K562 (cell line): ENCODE results near the gene ZDHHC18. TPM values are rescaled to one million over a fixed set of nuclear protein-coding genes. Genes with fewer than 3 reads are reported as not detected.

Experiments used
- ATF6 ChIP-seq: sonication (generic); formaldehyde crosslinking; IDR thresholded peaks from 2 replicates; pipeline ENCODE4 v1.4.0; 2020; ENCODE audit warnings: mild to moderate bottlenecking, missing genetic modification reagents
- BRCA1 ChIP-seq, 2 experiments: fragments of 450-650 bp in 1 of 2; sonication (generic) in 1 of 2; formaldehyde crosslinking in 1 of 2; IDR thresholded peaks; 2 replicates each; pipeline versions ENCODE4 v1.5.0 to v1.6.1; 2017 to 2020; ENCODE audit warnings: mild to moderate bottlenecking in 1 of 2, missing genetic modification reagents in 1 of 2
- CTCF ChIP-seq, 3 experiments: IDR thresholded peaks in 2 of 3; conservative IDR thresholded peaks in 1 of 3; 2 replicates each; pipeline ENCODE4 v1.5.1; 2011 to 2012; ENCODE audit warnings: low read length in 3 of 3, mild to moderate bottlenecking in 3 of 3, control low read depth in 2 of 3, improper control_type of control experiment in 1 of 3, inconsistent platforms in 1 of 3, low read depth in 1 of 3, mixed read lengths in 1 of 3, moderate library complexity in 1 of 3; ENCODE audit not compliant: insufficient read depth in 2 of 3
- DDX20 ChIP-seq: fragments of 450-650 bp; IDR thresholded peaks from 2 replicates; pipeline ENCODE4 v1.6.1; 2016; ENCODE audit warnings: missing genetic modification characterization, low read depth, mild to moderate bottlenecking, missing compliant biosample characterization, moderate library complexity
- MEIS2 ChIP-seq: fragments of 450-650 bp; IDR thresholded peaks from 2 replicates; pipeline ENCODE4 v1.6.1; 2014; ENCODE audit warnings: mild to moderate bottlenecking; ENCODE audit not compliant: partially characterized antibody
- RBM22 ChIP-seq: fragments of 200-400 bp; formaldehyde crosslinking; IDR thresholded peaks from 2 replicates; pipeline ENCODE4 v1.6.1; 2018; ENCODE audit warnings: low read length, low read depth; ENCODE audit not compliant: poor library complexity, severe bottlenecking
- SMARCC2 ChIP-seq: fragments of 450-650 bp; IDR thresholded peaks from 2 replicates; pipeline ENCODE4 v1.6.1; 2017; ENCODE audit warnings: antibody characterized with exemption, moderate library complexity, mild to moderate bottlenecking, low read depth
- ZFP1 ChIP-seq: fragments of 450-650 bp; formaldehyde crosslinking; IDR thresholded peaks from 2 replicates; pipeline ENCODE4 v1.4.0; 2020; ENCODE audit warnings: mild to moderate bottlenecking, mixed read lengths
- ZNF140 ChIP-seq: fragments of 250-450 bp; sonication (Bioruptor Pico); IDR thresholded peaks from 2 replicates; pipeline ENCODE4 v1.8.0; 2021; ENCODE audit warnings: moderate library complexity, mild to moderate bottlenecking, inconsistent platforms
- ZNF407 ChIP-seq: fragments of 450-650 bp; IDR thresholded peaks from 2 replicates; pipeline ENCODE4 v1.6.1; 2016; ENCODE audit warnings: low read depth
- ZNF444 ChIP-seq: fragments of 250-450 bp; sonication (Bioruptor Pico); IDR thresholded peaks from 2 replicates; pipeline ENCODE4 v1.4.0; 2020; ENCODE audit warnings: mild to moderate bottlenecking, moderate library complexity
- ZNF511 ChIP-seq: sonication (generic); formaldehyde crosslinking; IDR thresholded peaks from 2 replicates; pipeline ENCODE4 v1.8.0; 2022; ENCODE audit warnings: mild to moderate bottlenecking, missing genetic modification reagents
- ZNF778 ChIP-seq: fragments of 450-650 bp; formaldehyde crosslinking; IDR thresholded peaks from 2 replicates; pipeline ENCODE4 v1.4.0; 2020; ENCODE audit warnings: mild to moderate bottlenecking, moderate library complexity
- polyA plus RNA-seq, 8 experiments: library from polyadenylated mRNA; depleted of rRNA in 4 of 8; stranded (reverse) in 5 of 8; unstranded in 3 of 8; fragments of >200 nt; fragmentation: Nextera tagmentation in 2 of 8; fragmentation: Illumina TruSeq in 1 of 8; extraction: Ambion mirVana in 2 of 8; extraction: Trizol in 1 of 8; gene quantifications; 2 replicates each; pipeline versions ENCODE4 v1.2.1 to v1.2.3, GENCODE V29; 2011 to 2014; ENCODE audit warnings: inconsistent platforms in 1 of 8, missing spikeins in 1 of 8
- total RNA-seq, 7 experiments: library from RNA; depleted of rRNA in 6 of 7; stranded (reverse); fragments of >200 nt in 6 of 7; fragmentation: Illumina TruSeq in 2 of 7; extraction: Trizol in 2 of 7; gene quantifications; 2 replicates each; pipeline versions ENCODE4 v1.2.1 to v1.2.3, GENCODE V29; 2011 to 2021; ENCODE audit warnings: low replicate concordance in 1 of 7

Gene ZDHHC18
- total and polyA plus RNA-seq, 9 of the 15 experiments (the other 6 are each of a cell fraction or from before 2014, with no cell fraction given): 0.42 to 35.6 (median 15.8) TPM

- TF ChIP-seq ZNF407 (no peak), RBM22 (no peak), ZNF511 (no peak), ZNF778 (no peak), SMARCC2 (no peak), MEIS2 (no peak), CTCF (IDR thresholded peaks at IDR 0.05 in 2 of 3, conservative IDR thresholded peaks at IDR 0.05 in 1 of 3; ENCODE audit: insufficient read depth in 2 of 3, low read depth in 1 of 3, low read length in 3 of 3) (peak; percentile 73 to 88 (median 78)), ZNF444 (CRISPR knock-in tag) (no peak), ZFP1 (CRISPR knock-in tag) (no peak), ZNF140 (CRISPR knock-in tag) (no peak), DDX20 (tag) (no peak), ATF6 (no peak), BRCA1 (IDR thresholded peaks at IDR 0.05) (no peak), BRCA1 (CRISPR knock-in tag; IDR thresholded peaks at IDR 0.05) (peak; percentile 95; the same call in 1 of the 2 replicates)
Observed at GRCh38 chr1:26862781-26863684, 36.5 kb downstream of the ZDHHC18 start, which contains the start of gene SFN (continued).
